Esophagus muscularis mucosa (tissue), 3 donors: ENCODE data around the gene CSNK1D.

Experiments
- POLR2A ChIP-seq: fragments of 450-650 bp; IDR thresholded peaks from one replicate; pipeline ENCODE4 v1.6.1; 2017; ENCODE audit warnings: antibody characterized with exemption, moderate library complexity, mild to moderate bottlenecking, low read depth
- TF ChIP-seq, protein P1 (sequence below), 3 experiments: fragments of 200-600 bp in 2 of 3; fragments of 450-650 bp in 1 of 3; sonication (generic) in 2 of 3; IDR thresholded peaks; one replicate each; pipeline ENCODE4 v1.5.1; 2017 to 2019; ENCODE audit warnings: antibody characterized with exemption in 3 of 3, mild to moderate bottlenecking in 2 of 3, moderate library complexity in 1 of 3

DNA sequence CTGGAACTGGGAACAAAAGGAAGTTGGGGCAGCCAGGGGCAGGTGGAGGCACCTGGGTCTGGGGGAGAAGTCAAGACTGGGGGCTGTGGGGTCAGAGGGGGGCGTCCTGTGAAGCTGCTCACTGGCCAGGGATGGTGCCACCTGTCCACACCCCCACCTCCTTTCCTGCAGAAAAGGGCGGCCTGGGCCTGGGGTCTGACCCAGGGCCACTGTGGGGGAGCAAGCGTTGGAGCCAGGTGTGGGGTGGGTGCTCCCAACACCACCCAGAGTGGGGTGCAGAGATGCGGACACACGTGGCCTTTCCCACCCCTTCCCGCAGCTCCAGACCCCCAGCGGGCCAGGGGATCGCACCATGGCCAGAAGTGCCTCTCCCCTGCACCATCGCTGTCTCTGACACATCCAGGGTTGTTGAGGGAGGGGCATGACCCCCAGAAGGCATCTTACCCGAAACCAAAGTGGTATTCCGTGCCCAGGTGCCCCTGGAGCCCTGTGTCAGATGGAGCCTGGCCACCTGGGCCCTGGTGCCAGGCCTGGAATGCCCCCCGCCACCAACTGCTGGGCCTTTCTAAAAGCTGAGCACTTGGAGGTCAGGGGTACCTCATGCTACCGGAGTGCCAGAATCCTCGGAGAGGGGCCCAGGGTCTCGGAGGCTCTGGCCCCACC, 47.2 kb downstream of the CSNK1D start:
- no peak for TF ChIP-seq POLR2A
- TF ChIP-seq, protein P1, sequence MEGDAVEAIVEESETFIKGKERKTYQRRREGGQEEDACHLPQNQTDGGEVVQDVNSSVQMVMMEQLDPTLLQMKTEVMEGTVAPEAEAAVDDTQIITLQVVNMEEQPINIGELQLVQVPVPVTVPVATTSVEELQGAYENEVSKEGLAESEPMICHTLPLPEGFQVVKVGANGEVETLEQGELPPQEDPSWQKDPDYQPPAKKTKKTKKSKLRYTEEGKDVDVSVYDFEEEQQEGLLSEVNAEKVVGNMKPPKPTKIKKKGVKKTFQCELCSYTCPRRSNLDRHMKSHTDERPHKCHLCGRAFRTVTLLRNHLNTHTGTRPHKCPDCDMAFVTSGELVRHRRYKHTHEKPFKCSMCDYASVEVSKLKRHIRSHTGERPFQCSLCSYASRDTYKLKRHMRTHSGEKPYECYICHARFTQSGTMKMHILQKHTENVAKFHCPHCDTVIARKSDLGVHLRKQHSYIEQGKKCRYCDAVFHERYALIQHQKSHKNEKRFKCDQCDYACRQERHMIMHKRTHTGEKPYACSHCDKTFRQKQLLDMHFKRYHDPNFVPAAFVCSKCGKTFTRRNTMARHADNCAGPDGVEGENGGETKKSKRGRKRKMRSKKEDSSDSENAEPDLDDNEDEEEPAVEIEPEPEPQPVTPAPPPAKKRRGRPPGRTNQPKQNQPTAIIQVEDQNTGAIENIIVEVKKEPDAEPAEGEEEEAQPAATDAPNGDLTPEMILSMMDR (IDR thresholded peaks at IDR 0.05) = no peak
